Measurements from ENCODE around the gene SURF4. TPM values are rescaled to one million over a fixed set of nuclear protein-coding genes. Genes with fewer than 3 reads are reported as not detected.

SURF4 gene
- 211 TPM for total RNA-seq
- long read RNA-seq, transcript SURF4-202 (6 exons, 2,984 nt): major isoform, 685 of 875 reads
- long read RNA-seq, transcript SURF4-208 (6 exons, 3,148 nt): minor isoform, 8 of 875 reads
- long read RNA-seq, partial matches to known transcripts: 21 of 875 reads
- long read RNA-seq, other reads (novel, unspliced or antisense): 159 of 875 reads

- DNase-seq (ENCODE audit: low spot score): peak; percentile 99
Observed at GRCh38 chr9:133375724-133376654, at the start of gene SURF4, which contains the start of gene STKLD1. Gene SURF4, minus strand, starts transcription at chr9:133376060. Its CDS starts 91 bp downstream, at chr9:133375969. Gene STKLD1, plus strand, starts transcription at chr9:133376366. Its CDS starts 108 bp downstream, at chr9:133376474.

GRCh38 chr9:133425049-133425632 is 49.3 kb upstream of the SURF4 start:
- no peak for DNase-seq (ENCODE audit: low spot score)

GRCh38 chr9:133424187-133424586 is 48.3 kb upstream of the SURF4 start:
- no peak for DNase-seq (ENCODE audit: low spot score)

DNA sequence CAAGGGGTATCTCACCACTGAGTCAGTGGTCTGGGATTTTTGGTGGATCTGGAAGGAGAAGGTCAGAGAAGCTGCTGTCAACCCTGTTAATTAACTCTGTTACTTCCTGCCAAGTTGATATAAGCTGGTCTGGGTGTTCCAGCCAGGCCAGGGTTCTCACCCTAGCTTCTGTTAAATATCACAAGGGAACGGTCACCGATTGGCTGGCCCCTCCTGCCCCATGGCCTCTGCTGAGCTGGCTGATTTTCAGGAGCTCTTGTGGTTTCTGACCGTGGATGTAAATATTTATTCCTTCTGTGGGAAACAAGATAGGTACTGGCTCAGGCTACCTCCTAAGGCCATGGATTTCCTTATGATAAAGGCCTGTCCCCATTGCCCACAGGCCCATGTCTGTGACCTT is 47.4 kb upstream of the SURF4 start:
- no peak for DNase-seq (ENCODE audit: low spot score)

- DNase-seq (ENCODE audit: low spot score): no peak
Observed at GRCh38 chr9:133421615-133422542, 46.0 kb upstream of the SURF4 start, which contains the start of gene ADAMTS13. Gene ADAMTS13, plus strand, starts transcription at chr9:133422367. Its CDS starts 77 bp downstream, at chr9:133422444.

DNA sequence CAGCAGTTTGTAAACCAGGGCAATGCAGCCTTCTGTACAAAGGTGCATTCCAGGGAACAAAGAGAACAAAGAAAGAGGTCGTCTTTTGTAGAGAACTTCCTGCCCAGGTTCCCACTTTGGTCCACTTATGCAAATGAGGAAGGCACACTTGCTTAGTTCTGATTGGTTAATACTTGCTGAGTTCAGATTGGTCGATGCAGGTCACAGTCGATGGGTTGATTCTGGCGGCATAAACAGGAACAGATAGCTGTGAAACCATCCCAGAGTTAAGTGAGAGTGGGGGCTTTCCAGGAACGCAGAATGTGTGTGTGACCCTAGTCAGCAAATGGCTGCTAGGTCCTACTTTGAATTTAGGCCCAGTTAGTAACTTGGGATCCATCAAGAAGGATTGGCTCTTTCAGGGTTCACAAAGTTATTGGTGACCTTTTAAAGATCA is 44.5 kb upstream of the SURF4 start:
- DNase-seq (ENCODE audit: low spot score): no peak

- no peak for DNase-seq (ENCODE audit: low spot score)
Observed at GRCh38 chr9:133419005-133419404, 43.1 kb upstream of the SURF4 start.

DNA sequence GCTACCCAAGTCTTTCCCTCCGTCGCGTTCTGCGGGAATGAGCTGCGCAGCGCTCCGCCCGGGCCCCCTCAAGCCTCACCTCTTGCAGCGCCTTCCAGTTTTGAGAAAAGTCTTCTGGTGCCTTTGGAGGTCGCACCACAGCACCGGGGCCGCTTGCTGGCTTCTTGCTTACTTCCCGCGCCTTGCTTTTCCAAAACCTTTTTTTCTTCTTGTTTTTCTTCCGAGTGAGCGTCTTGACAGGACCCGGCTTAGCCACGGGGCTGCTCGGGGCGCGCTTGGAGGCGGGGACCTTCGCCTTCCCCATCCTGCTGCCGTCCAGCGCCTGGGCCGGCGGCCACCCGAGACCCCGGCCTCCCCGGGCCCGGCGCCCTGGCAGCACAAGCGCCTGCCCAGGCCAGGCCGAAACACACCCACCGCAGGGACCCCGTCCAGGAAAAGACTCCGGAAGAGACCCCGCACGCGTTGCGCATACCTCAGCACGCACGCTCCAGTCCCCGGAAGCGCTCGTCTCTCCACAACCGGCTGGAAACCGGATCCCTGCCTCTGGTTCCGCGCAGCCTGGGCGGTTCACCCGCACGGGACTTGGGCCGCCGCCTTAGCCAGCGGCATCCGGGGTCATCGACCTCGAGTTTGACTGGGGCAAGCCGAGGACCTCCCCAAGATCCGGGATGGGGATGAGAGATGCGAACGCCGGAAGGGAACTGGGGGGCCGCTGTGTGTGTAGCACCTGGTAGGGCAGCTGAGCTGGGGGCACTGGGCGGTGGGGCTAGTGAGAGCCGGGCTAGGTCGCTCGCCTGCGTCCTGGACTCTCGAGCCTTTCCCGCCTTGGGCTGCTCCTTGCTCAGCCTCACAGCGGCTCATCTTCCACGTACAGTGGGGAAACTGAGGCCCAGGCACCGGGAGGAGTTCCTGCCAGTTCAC is 41.9 kb upstream of the SURF4 start, which contains the start of gene REXO4:
TSS of gene REXO4 (minus strand) at position 470 of the 921 bp plus-strand sequence. CDS start at position 304, 166 bp downstream.
- DNase-seq (ENCODE audit: low spot score): peak; percentile 93

- DNase-seq (ENCODE audit: low spot score): no peak
Observed at GRCh38 chr9:133415170-133415569, 39.3 kb upstream of the SURF4 start.

DNA sequence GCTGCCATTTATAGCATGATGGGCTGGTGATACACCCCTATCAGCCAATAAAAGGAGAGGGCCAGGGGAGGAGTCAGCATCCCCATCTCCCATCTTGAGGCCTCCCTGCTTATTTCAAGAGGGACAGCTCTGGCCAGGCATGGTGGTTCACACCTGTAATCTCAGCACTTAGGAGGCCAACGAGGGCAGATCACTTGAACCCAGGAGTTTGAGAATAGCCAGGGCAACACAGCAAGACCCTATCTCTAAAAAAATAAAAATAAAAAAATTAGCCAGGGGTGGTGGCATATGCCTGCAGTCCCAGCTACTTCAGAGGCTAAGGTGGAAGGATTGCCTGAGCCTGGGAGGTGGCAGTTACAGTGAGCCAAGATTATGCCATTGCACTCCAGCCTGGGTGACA is 32.2 kb upstream of the SURF4 start:
- no peak for DNase-seq (ENCODE audit: low spot score)

DNA sequence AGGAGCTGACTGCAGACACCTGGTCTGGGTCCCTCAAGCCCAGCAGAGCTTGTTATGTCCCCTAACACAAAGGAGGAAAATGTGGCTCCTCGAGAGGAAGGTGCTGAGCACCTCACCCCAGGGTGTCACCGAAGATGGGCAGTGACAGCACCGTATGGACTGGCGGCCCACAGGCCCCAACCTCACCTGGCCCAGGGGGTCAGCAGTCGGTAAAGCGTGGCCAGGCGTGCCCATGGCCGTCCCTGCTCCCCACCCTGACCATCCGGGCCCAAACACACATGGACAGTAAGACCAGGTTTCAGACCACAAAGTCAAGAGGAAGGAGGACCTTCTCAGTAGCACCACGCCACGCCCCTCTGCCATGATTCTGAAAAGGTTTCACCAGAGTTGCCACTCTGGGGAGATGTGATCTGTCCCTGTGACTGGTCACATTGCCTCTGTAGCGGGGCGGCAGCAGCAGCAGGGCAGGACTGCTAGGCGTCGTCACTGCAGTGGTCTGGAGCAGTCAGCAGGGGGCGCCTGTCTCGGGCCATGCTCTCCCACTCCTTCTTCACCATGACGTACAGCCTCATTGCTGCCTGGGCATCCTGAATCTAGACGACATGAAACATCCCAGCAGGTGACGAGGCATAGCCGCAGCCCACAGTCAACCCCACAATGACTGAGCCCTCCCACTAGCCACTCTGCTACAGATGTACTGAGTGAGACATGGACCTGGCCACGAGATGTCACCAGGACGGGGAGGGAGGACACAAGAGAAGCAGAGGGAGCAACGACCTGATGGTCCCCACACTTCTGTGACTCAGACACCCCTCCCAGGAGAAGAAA is 30.8 kb upstream of the SURF4 start:
- peak; percentile 91 for DNase-seq (ENCODE audit: low spot score)

DNA sequence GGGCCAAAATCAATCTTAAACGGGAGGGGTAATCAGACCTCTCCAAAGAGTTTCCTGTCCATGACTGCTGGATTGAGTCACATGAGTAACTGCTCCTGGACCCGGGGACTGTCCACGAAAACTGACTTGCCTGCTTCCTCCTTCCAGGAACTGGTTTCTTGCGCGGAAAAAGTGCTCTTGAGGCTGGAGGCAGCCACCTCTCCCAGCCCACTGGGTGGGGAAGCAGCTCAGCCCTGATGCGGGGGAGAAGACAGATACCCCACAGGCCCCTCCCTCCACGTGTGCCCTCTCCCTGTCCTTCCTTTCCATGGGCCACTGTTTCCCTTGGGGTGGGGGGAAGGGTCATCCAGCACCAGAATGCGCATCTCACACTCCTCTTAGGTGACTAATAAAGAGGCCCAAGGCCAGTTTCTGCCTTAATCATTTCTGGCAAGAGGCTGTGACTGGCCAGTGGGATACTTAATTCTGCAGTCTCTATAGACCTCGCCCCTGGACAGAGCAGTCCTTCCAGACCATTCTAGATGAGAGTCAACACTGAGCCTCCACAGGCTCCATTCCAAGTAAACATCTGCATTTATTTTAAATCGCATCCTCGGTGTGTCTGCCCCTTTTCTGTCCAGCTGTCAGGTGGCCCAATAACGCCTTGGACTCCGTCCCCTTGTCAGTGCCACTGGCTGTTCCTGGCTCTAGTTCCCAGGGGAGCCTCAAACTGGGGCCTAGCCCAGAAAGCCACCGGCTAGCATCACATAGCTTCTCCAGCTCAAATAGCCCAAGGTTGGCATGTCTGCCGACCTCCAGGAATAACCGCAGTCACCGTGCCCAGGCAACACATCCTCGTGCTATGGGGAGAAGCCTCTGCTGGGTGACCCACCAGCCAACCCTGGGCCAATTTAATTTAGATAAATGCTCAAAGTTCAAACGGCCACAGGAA is 29.9 kb upstream of the SURF4 start:
- no peak for DNase-seq (ENCODE audit: low spot score)

GRCh38 chr9:133404454-133405002 is 28.7 kb upstream of the SURF4 start:
- DNase-seq (ENCODE audit: low spot score): no peak

DNA sequence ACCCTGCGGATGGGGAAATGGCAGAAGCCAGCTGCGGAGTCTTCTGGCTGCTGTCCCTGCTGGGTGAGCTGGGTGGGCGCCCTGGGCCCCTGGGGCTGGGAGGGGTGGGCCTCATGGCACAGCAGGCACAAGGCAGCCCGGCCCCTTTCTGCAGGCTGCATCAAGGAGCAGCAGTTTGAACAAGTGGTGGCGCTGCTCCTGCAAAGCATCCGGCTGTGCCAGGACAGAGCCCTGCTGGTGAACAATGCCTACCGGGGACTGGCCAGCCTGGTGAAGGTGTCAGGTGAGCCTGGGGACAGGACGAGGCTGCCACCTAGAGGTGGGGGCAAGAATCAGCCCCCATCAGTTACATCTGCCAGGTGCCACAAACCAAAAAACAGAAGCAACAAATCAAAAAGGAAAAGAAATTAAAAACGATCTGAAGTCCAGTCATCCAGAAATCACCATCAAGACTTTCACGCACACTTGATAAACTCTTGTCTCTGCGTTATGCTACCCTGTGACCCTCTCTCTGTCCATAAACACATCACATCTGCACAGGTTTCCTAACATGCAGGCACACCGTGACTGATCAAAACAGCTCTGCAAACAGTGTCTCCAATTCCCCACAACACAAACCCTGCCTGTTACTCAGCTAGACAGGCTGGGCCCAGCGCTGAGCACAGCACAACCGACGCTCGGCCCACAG is 28.1 kb upstream of the SURF4 start:
- no peak for DNase-seq (ENCODE audit: low spot score)

- DNase-seq (ENCODE audit: low spot score): no peak
Observed at GRCh38 chr9:133402689-133403088, 26.8 kb upstream of the SURF4 start.

DNA sequence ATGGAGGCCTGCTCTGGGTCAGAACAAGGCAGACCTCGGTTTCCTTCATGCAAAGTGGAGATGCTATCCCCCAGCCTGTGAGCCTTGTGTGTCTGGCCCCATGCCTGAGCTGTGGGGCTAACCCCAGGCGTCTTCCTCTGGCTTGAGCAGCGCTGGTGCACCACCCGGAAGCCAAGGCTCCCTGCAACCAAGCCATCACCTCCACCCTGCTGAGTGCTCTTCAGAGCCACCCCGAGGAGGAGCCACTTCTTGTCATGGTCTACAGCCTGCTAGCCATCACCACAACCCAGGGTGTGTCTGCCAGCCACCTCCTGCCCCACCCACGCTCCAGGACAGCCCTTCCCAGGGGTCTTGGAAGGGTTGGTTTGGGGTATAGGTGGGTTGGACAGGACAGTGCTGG is 25.7 kb upstream of the SURF4 start:
- DNase-seq (ENCODE audit: low spot score): no peak

- DNase-seq (ENCODE audit: low spot score): no peak
Observed at GRCh38 chr9:133400292-133400691, 24.4 kb upstream of the SURF4 start.
